AG10803 (cell line): ENCODE measurements around the gene TEX35.

Source experiments
- DNase-seq: peaks from one replicate; pipeline ENCODE4 v3.0.0; 2010; ENCODE audit warnings: low read depth
- H3K4me3 ChIP-seq: 2 replicates; pipeline ENCODE4 v1.5.1; 2011; ENCODE audit warnings: mild to moderate bottlenecking, low read length, control low read depth
- CTCF ChIP-seq: conservative IDR thresholded peaks from 2 replicates; pipeline ENCODE4 v1.5.1; 2011; ENCODE audit warnings: mild to moderate bottlenecking, low read length, control low read depth, inconsistent platforms

The TEX35 gene

GRCh38 chr1:178472531-178472930 is 40.4 kb upstream of the TEX35 start:
- no peak for DNase-seq
- H3K4me3 ChIP-seq = no peak overlapping the region
- no peak for TF ChIP-seq CTCF

- no peak for DNase-seq
- no peak for TF ChIP-seq CTCF
- no peak overlapping the region for H3K4me3 ChIP-seq
Observed at GRCh38 chr1:178477373-178477772, 35.5 kb upstream of the TEX35 start.

- no peak for TF ChIP-seq CTCF
- no peak for DNase-seq
- H3K4me3 ChIP-seq = no peak overlapping the region
Observed at GRCh38 chr1:178477841-178478240, 35.1 kb upstream of the TEX35 start.

- TF ChIP-seq CTCF = no peak
- DNase-seq = peak; percentile 10
- H3K4me3 ChIP-seq = no peak overlapping the region
Observed at GRCh38 chr1:178483251-178483957, 29.5 kb upstream of the TEX35 start.

DNA sequence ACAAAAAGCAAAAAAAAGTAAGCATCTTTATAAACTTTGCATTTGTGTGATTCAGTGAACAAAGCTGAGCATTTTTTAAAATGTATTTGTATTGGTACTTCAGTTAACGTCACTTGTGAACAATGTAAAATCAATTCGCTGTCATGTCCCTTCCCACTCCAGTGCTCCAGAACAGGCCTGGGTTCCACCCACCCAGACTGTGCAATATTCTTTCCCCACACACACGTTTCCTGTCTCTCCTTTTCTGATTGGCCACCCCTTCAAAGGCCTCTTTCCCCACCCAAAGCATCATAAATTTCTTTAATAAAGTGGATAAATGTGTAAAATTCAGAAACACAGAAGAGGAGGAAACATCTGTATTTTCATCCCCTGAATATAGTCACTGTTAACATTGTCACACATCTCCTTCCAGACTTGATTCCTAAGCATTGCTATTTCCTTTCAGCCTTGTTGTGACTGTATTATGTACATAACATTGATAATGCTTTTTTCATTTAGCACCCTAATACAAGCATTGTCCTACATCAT is 28.1 kb upstream of the TEX35 start:
- DNase-seq = peak; percentile 11
- H3K4me3 ChIP-seq = no peak overlapping the region
- TF ChIP-seq CTCF = no peak

DNA sequence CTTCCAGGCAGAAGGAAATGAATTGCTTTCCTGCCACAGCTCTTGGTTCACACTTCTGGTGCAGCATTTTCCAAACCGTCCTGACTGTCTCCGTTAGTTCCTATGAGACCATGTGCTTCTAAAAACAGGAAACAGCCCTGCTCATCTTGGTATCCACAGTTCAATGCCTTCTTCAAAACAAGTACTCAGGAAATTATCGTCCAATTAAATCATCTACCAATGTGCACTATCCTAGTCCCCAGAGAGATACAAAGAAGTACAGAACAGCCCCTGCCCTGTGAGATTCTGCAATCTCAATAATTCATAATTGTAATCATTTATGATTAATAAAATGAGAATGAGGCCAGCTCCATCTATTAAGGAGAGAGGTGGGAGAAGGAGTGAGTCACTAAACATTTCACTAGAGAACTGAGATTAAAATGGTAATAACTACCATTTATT is 27.3 kb upstream of the TEX35 start:
- H3K4me3 ChIP-seq = no peak overlapping the region
- no peak for DNase-seq
- no peak for TF ChIP-seq CTCF
